Stimulated activated CD8-positive, alpha-beta memory T cell treated with anti-CD3 and anti-CD28 coated beads, Interleukin-2, amount 100 ng/mL, for 1 hour (primary cell): ENCODE results near the gene ERCC3.
"Not testable (repeated sequence)": the region's sequence is repeated elsewhere in the genome, so short reads cannot be mapped to it uniquely, and the experiment has no call there.

Experiments used
- DNase-seq, 2 donors: peaks; one replicate each; pipeline ENCODE4 v3.0.0-alpha.2; 2020; ENCODE audit warnings: low read depth in 2 of 2

ERCC3 gene

GRCh38 chr2:127226132-127226519, 67.8 kb downstream of the ERCC3 start:
- DNase-seq: no peak

GRCh38 chr2:127225186-127225960, 68.6 kb downstream of the ERCC3 start:
- no peak for DNase-seq

GRCh38 chr2:127224135-127224534, 69.8 kb downstream of the ERCC3 start:
- not testable (repeated sequence) for DNase-seq

GRCh38 chr2:127220768-127221527, 73.0 kb downstream of the ERCC3 start:
- DNase-seq: no peak

- DNase-seq: no peak
Measured at GRCh38 chr2:127220102-127220767, 73.7 kb downstream of the ERCC3 start, which contains the start of gene CYP27C1. Gene CYP27C1 (minus strand): TSS chr2:127220299. CDS start chr2:127220270, 29 bp downstream.

GRCh38 chr2:127219171-127220070, 74.5 kb downstream of the ERCC3 start:
- DNase-seq: no peak

GRCh38 chr2:127218812-127219170, 75.2 kb downstream of the ERCC3 start:
- DNase-seq: no peak

GRCh38 chr2:127217470-127218325, 76.2 kb downstream of the ERCC3 start:
- DNase-seq: no peak

GRCh38 chr2:127216593-127216992, 77.4 kb downstream of the ERCC3 start:
- DNase-seq: no peak

GRCh38 chr2:127216095-127216494, 77.8 kb downstream of the ERCC3 start:
- no peak for DNase-seq

GRCh38 chr2:127214201-127214600, 79.7 kb downstream of the ERCC3 start:
- DNase-seq: not testable (repeated sequence)

GRCh38 chr2:127208313-127208712, 85.6 kb downstream of the ERCC3 start:
- DNase-seq: no peak
